Measurements from ENCODE around the gene AIFM3.

AIFM3 gene

GRCh38 chr22:20949698-20950183 lies 17.3 kb upstream of the AIFM3 start:
- Mint-ChIP-seq H3K4me3 (no peak overlapping the region), H3K4me1 (peaks cover 56% of the 10 kb centered on the region), H3K9me3 (no peaks in the 10 kb centered on the region), H3K27ac (peak overlapping the region in 1 of 2 donors; percentile 83), H3K27me3 (no peaks in the 10 kb centered on the region)
- DNase-seq (no peak), ATAC-seq (no peak)

DNA sequence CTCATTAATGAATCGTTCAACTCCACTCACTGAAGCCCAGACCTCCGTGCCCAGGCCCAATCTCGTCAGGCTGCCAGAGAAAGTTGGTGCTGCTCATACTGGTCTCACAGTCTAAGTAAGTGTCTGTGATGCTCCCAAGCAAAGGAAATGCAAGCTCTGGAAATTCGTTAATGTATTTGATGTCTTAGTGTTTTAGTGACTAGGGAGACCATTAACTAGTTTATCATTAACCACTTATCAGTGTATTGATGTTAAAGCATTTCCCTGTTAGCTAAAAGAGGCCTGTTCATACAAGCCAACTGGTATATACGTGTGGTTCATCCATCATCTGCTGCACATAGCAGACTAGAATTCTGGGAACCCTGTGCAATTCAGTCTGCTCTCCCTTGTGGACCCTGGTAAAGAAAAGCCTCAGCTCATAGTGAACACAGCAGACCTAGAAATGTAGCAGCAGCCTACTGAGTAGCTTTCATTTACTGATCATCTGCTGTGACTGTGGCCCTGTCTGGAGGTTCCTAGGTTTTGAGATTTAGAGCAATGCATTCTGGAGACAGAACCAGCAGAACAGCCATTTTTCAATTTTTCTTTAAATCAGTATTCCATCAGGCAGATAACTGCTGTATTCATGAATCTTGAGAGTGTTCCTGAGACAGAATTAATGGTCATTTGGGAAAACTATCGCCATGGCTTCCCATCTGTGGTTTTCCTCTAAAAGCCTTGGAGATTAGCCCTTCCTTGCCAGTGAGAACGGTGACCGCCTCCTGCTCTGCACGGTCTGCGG lies 15.7 kb upstream of the AIFM3 start:
- no peak for ATAC-seq
- Mint-ChIP-seq H3K4me1 (peaks cover 43% of the 10 kb centered on the region), H3K27ac (no peak overlapping the region), H3K4me3 (no peak overlapping the region), H3K27me3 (peaks cover 4% of the 10 kb centered on the region), H3K9me3 (no peaks in the 10 kb centered on the region)
- no peak for DNase-seq

GRCh38 chr22:20951932-20952380 lies 15.1 kb upstream of the AIFM3 start:
- Mint-ChIP-seq H3K4me1 (peaks cover 44% of the 10 kb centered on the region), H3K9me3 (no peaks in the 10 kb centered on the region), H3K27ac (no peak overlapping the region), H3K27me3 (peaks cover 10% of the 10 kb centered on the region), H3K4me3 (no peak overlapping the region)
- ATAC-seq, result no peak
- DNase-seq, result no peak

GRCh38 chr22:20952544-20953341 lies 14.3 kb upstream of the AIFM3 start:
- no peak overlapping the region for H3K4me3 Mint-ChIP-seq
- no peak for DNase-seq
- no peak for ATAC-seq
- peaks cover 18% of the 10 kb centered on the region for H3K27me3 Mint-ChIP-seq
- H3K4me1 Mint-ChIP-seq, result peaks cover 49% of the 10 kb centered on the region
- no peaks in the 10 kb centered on the region for H3K9me3 Mint-ChIP-seq
- no peak overlapping the region for H3K27ac Mint-ChIP-seq

GRCh38 chr22:20953342-20953608 lies 13.8 kb upstream of the AIFM3 start:
- peaks cover 49% of the 10 kb centered on the region for H3K4me1 Mint-ChIP-seq
- H3K4me3 Mint-ChIP-seq, result no peak overlapping the region
- ATAC-seq (no peak), DNase-seq (no peak)
- H3K27me3 Mint-ChIP-seq, result peaks cover 24% of the 10 kb centered on the region
- no peak overlapping the region for H3K27ac Mint-ChIP-seq
- no peaks in the 10 kb centered on the region for H3K9me3 Mint-ChIP-seq

GRCh38 chr22:20953668-20954500 lies 13.2 kb upstream of the AIFM3 start:
- Mint-ChIP-seq H3K4me1 (peaks cover 43% of the 10 kb centered on the region), H3K9me3 (no peaks in the 10 kb centered on the region), H3K27me3 (peaks cover 30% of the 10 kb centered on the region), H3K27ac (no peak overlapping the region), H3K4me3 (no peak overlapping the region)
- ATAC-seq (no peak), DNase-seq (no peak)

DNA sequence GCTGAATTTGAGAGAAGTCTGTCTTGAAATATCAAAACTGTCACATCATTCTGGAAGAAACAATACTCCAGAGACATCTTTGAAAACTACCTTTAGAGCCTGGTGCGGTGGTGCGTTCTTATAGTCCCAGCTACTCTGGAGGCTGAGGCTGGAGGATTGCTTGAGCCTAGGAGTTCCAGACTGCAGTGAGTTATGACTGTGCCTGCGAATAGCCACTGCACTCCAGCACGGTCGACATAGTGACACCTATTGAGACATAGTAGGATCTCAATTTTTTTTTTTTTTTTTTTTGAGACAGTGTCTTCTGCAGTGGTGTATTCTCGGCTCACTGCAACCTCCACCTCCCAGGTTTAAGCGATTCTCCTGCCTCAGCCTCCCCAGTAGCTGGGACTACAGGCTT lies 11.5 kb upstream of the AIFM3 start:
- H3K4me3 Mint-ChIP-seq, result no peak overlapping the region
- DNase-seq (no peak), ATAC-seq (no peak)
- H3K27ac Mint-ChIP-seq, result no peak overlapping the region
- H3K9me3 Mint-ChIP-seq, result no peaks in the 10 kb centered on the region
- peaks cover 30% of the 10 kb centered on the region for H3K4me1 Mint-ChIP-seq
- peaks cover 38% of the 10 kb centered on the region for H3K27me3 Mint-ChIP-seq

- DNase-seq (no peak), ATAC-seq (no peak)
- peaks cover 31% of the 10 kb centered on the region for H3K4me1 Mint-ChIP-seq
- H3K27ac Mint-ChIP-seq, result peak overlapping the region in 1 of 2 donors; percentile 27
- H3K4me3 Mint-ChIP-seq, result peak overlapping the region; percentile 46 to 66
- no peaks in the 10 kb centered on the region for H3K9me3 Mint-ChIP-seq
- peaks cover 41% of the 10 kb centered on the region for H3K27me3 Mint-ChIP-seq
Measured at GRCh38 chr22:20956258-20957101, 10.6 kb upstream of the AIFM3 start.

DNA sequence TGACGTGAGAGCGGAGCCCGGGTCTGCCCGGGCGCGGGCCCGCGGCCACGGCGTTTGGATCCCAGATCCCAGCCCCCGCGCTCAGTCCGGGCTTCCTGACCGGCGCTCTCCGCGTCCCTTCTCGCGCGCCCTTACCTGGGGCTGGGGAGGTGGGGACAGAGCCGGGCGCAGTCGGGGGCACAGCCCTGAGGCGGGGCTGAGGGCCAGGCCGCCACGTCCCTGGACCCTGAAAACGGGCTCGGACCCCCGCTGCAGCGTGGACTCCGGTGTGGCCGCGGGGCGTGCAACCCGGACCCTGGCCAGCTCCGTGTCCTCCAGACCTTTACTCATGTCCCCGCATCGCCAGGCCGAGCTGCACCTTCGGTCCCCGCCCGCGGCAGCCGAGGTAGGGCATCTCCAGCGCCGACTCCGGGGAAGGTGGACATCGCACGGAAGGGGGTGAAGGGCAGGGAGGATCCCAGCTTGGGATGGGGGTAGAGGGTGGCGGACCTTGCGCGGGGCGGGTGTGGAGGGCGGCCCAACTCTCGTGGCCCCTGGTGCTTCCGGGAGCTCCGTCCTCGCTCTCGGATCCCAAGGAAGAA lies 9.9 kb upstream of the AIFM3 start:
- DNase-seq, result no peak
- H3K9me3 Mint-ChIP-seq, result no peaks in the 10 kb centered on the region
- peak overlapping the region; percentile 71 to 83 for H3K4me3 Mint-ChIP-seq
- H3K27ac Mint-ChIP-seq, result peak overlapping the region in 1 of 2 donors; percentile 12
- peaks cover 38% of the 10 kb centered on the region for H3K4me1 Mint-ChIP-seq
- H3K27me3 Mint-ChIP-seq, result peaks cover 41% of the 10 kb centered on the region
- peak; percentile 34 for ATAC-seq

- Mint-ChIP-seq H3K27ac (peak overlapping the region; percentile 41 to 67), H3K4me3 (peak overlapping the region; percentile 71 to 83), H3K27me3 (peaks cover 41% of the 10 kb centered on the region), H3K9me3 (no peaks in the 10 kb centered on the region), H3K4me1 (peaks cover 40% of the 10 kb centered on the region)
- DNase-seq (no peak), ATAC-seq (peak; percentile 41)
Measured at GRCh38 chr22:20957683-20958431, 9.2 kb upstream of the AIFM3 start.

GRCh38 chr22:20959578-20960461 lies 7.2 kb upstream of the AIFM3 start:
- no peak overlapping the region for H3K4me3 Mint-ChIP-seq
- DNase-seq (no peak), ATAC-seq (no peak)
- H3K27me3 Mint-ChIP-seq, result peaks cover 61% of the 10 kb centered on the region
- no peak overlapping the region for H3K27ac Mint-ChIP-seq
- peaks cover 43% of the 10 kb centered on the region for H3K4me1 Mint-ChIP-seq
- H3K9me3 Mint-ChIP-seq, result no peaks in the 10 kb centered on the region

DNA sequence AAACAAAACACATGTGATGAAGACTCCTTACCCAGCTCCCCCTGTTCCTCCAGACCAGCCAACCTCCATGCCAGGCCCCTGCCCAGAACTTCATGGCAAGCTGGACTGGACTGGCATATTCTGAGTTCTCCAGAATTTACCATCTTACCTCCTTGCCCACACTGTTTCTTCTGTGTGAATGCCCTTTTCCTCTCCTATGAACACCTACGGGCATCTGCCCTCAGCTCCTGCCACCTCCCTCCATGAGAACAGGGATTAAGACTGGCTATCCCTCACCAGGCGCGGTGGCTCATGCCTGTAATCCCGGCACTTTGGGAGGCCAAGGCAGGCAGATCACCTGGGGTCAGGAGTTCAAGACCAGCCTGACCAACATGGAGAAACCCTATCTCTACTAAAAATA lies 6.4 kb upstream of the AIFM3 start:
- peaks cover 44% of the 10 kb centered on the region for H3K4me1 Mint-ChIP-seq
- DNase-seq (no peak), ATAC-seq (no peak)
- H3K4me3 Mint-ChIP-seq, result no peak overlapping the region
- H3K27ac Mint-ChIP-seq, result no peak overlapping the region
- H3K9me3 Mint-ChIP-seq, result no peaks in the 10 kb centered on the region
- H3K27me3 Mint-ChIP-seq, result peaks cover 69% of the 10 kb centered on the region

DNA sequence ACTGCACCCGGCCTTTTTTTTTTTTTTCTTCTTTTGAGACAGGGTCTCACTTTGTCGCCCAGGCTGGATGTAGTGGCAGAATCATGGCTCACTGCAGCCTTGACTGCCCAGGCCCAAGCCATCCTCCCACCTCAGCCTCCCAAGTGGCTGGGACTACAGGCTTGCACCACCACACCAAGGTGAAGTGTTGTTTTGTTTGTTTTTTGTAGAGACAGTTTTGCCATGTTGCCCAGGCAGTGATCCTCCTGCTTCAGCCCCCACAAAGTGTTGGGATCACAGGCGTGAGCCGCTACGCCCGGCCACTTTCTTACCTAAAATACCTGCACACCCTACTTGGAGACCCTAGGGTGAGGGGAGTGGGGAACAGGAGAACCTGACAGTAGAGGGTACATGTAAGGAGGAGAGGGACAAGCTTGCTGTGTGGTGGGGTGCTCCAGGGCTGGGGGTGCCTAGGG lies 4.5 kb upstream of the AIFM3 start:
- no peak overlapping the region for H3K4me3 Mint-ChIP-seq

More for the DNA sequence above, 4.5 kb upstream of the AIFM3 start:
- DNase-seq (no peak), ATAC-seq (no peak)
- peaks cover 29% of the 10 kb centered on the region for H3K4me1 Mint-ChIP-seq
- H3K27me3 Mint-ChIP-seq, result peaks cover 59% of the 10 kb centered on the region
- no peak overlapping the region for H3K27ac Mint-ChIP-seq
- H3K9me3 Mint-ChIP-seq, result no peaks in the 10 kb centered on the region

Data from stimulated activated naive CD8-positive, alpha-beta T cell treated with anti-CD3 and anti-CD28 coated beads, Interleukin-15, amount 100 ng/mL, for 72 hours (primary cell).